Upper lobe of left lung (tissue), 4 donors: ENCODE data around the gene ATXN8OS.

Experiments
- EP300 ChIP-seq, 4 donors: sonication (generic); formaldehyde crosslinking; IDR thresholded peaks; one replicate each; pipeline ENCODE4 v1.5.1; 2017; ENCODE audit warnings: antibody characterized with exemption in 4 of 4, control low read depth in 2 of 4
- POLR2A ChIP-seq, 4 donors: fragments of 450-650 bp; IDR thresholded peaks; one replicate each; pipeline ENCODE4 v1.5.1; 2016 to 2017; ENCODE audit warnings: antibody characterized with exemption in 4 of 4, mild to moderate bottlenecking in 2 of 4
- TF ChIP-seq, protein P1 (sequence below), 6 experiments: fragments of 450-650 bp in 4 of 6; fragments of 200-600 bp in 2 of 6; sonication (generic) in 2 of 6; IDR thresholded peaks; one replicate each; pipeline ENCODE4 v1.5.1; 2016 to 2019; ENCODE audit warnings: antibody characterized with exemption in 6 of 6

DNA sequence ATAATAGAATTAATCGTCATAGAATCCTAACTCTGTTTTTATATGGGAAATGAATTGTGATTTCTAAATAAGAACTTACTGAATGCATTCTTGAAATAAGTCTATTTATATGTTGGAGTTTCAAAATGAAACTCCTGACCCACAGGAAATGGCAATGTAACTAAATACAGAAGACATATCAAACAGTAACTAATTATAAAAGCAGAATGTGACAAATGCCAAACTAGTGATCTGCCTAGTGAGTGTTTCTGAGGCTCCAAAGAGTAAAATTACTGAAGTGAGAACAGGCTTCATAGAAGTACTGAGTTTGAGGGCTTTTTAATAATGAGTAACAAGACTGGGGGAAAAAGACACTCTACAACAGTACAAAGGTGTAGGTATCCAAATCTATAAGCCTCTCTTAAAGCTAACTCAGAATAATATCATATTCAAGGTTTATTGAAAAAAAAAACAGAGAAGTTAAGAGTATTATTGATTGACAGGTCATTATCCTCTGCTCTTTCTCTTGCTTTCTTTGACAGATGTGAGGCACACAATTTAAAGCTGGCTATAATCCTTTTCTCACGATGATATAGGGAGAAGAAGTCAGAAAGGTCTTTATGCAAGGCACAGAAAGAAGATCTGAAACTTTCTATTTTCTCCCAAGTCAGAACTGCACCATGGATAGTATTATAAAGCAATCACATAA lies 17.4 kb upstream of the ATXN8OS start:
- TF ChIP-seq, protein P1, sequence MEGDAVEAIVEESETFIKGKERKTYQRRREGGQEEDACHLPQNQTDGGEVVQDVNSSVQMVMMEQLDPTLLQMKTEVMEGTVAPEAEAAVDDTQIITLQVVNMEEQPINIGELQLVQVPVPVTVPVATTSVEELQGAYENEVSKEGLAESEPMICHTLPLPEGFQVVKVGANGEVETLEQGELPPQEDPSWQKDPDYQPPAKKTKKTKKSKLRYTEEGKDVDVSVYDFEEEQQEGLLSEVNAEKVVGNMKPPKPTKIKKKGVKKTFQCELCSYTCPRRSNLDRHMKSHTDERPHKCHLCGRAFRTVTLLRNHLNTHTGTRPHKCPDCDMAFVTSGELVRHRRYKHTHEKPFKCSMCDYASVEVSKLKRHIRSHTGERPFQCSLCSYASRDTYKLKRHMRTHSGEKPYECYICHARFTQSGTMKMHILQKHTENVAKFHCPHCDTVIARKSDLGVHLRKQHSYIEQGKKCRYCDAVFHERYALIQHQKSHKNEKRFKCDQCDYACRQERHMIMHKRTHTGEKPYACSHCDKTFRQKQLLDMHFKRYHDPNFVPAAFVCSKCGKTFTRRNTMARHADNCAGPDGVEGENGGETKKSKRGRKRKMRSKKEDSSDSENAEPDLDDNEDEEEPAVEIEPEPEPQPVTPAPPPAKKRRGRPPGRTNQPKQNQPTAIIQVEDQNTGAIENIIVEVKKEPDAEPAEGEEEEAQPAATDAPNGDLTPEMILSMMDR (IDR thresholded peaks at IDR 0.05), result no peak
- TF ChIP-seq EP300 (IDR thresholded peaks at IDR 0.05), result no peak
- TF ChIP-seq POLR2A (IDR thresholded peaks at IDR 0.05), result no peak
